ENCODE measurements around the gene CLTCL1.

The CLTCL1 gene

GRCh38 chr22:19149047-19149883 lies 142.3 kb downstream of the CLTCL1 start:
- Histone ChIP-seq H3K27me3 (peaks cover 86% of the 10 kb centered on the region), H3K4me3 (ENCODE audit: low read depth in 1 of 2, low read length in 1 of 2) (peak overlapping the region; percentile 2 to 12), H3K27ac (no peak overlapping the region), H3K9me3 (no peaks in the 10 kb centered on the region), H3K36me3 (no peaks in the 10 kb centered on the region), H3K4me1 (ENCODE audit: control insufficient read depth in 1 of 2, insufficient read depth in 1 of 2, low read depth in 1 of 2, low read length in 1 of 2) (peaks cover 12 to 18% of the 10 kb centered on the region in 2 experiments)
- TF ChIP-seq, protein P1, sequence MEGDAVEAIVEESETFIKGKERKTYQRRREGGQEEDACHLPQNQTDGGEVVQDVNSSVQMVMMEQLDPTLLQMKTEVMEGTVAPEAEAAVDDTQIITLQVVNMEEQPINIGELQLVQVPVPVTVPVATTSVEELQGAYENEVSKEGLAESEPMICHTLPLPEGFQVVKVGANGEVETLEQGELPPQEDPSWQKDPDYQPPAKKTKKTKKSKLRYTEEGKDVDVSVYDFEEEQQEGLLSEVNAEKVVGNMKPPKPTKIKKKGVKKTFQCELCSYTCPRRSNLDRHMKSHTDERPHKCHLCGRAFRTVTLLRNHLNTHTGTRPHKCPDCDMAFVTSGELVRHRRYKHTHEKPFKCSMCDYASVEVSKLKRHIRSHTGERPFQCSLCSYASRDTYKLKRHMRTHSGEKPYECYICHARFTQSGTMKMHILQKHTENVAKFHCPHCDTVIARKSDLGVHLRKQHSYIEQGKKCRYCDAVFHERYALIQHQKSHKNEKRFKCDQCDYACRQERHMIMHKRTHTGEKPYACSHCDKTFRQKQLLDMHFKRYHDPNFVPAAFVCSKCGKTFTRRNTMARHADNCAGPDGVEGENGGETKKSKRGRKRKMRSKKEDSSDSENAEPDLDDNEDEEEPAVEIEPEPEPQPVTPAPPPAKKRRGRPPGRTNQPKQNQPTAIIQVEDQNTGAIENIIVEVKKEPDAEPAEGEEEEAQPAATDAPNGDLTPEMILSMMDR (IDR thresholded peaks at IDR 0.05), result no peak

GRCh38 chr22:19148417-19149046 lies 143.0 kb downstream of the CLTCL1 start:
- Histone ChIP-seq H3K36me3 (no peaks in the 10 kb centered on the region), H3K27ac (no peak overlapping the region), H3K27me3 (peaks cover 79% of the 10 kb centered on the region), H3K9me3 (no peaks in the 10 kb centered on the region), H3K4me1 (ENCODE audit: control insufficient read depth in 1 of 2, insufficient read depth in 1 of 2, low read depth in 1 of 2, low read length in 1 of 2) (peaks cover 19 to 20% of the 10 kb centered on the region in 2 experiments), H3K4me3 (ENCODE audit: low read depth in 1 of 2, low read length in 1 of 2) (peak overlapping the region in 1 of 2 experiments; percentile 2)
- TF ChIP-seq, protein P1 (IDR thresholded peaks at IDR 0.05), result no peak

DNA sequence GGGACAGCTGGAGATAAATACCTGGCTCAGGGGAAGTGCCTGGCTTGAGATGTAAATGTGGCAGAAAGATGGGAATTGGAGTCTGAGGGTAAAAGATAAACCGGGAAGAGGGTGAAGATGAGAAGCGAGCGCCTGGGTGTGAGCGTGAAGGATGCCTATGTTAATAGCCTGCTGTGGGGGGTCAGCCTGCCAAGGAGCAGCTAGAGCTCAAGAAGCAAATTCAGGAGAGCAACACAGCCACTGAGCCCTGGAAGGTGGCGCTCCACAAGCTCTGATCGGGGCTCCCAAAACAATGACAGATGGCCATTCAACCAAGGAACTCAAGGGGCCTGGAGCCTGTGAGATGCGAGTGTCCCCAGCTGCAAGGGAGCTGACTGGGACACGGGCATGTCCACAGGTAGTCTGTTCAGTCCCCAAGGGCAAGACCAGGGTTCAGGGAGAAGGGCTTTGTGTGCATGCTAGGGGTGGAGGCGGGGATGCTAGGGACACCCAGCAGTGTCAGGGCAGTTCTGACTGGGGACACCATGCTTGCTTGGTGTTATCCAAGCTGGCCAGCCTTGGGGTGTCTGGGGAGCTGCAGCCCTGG lies 144.2 kb downstream of the CLTCL1 start:
- Histone ChIP-seq H3K9me3 (no peaks in the 10 kb centered on the region), H3K27ac (no peak overlapping the region), H3K4me1 (ENCODE audit: control insufficient read depth in 1 of 2, insufficient read depth in 1 of 2, low read depth in 1 of 2, low read length in 1 of 2) (peaks cover 19 to 24% of the 10 kb centered on the region in 2 experiments), H3K4me3 (ENCODE audit: low read depth in 1 of 2, low read length in 1 of 2) (no peak overlapping the region), H3K27me3 (peaks cover 66% of the 10 kb centered on the region), H3K36me3 (peaks cover 5% of the 10 kb centered on the region)
- TF ChIP-seq, protein P1 (IDR thresholded peaks at IDR 0.05), result no peak

DNA sequence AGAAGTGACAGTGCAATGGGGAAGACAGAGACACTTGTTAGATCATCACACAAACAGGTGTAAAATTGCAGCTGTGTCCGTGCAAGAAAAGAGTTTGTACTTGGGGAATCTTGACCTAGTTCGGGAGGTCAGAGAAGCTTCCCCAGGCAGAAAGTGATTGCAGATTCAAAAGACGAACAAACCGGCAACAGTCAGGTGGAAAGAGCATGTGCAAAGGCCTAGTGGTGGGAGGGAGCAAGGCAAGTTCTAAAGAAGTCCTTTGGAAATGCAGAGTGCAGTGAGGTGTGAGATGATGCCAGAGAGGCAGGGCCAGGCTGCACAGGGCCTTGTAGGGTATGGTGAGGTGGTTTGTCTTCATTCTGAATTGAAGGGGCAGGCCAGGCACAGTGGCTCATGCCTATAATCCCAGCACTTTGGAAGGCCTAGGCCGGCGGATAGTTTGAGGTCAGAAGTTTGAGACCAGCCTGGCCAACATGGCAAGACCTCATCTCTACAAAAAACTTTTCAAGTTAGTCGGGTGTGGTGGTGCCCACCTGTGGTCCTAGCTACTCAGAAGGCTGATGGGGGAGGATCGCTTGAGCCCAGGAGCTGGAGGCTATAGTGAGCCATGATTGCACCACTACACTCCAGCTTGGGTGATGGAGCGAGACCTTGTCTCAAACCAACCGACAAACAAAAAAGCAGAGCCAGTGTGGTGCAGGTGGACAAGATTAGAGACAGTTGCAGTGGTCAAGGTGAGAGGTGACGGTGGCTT lies 145.1 kb downstream of the CLTCL1 start:
- TF ChIP-seq, protein P1 (IDR thresholded peaks at IDR 0.05), result no peak
- Histone ChIP-seq H3K36me3 (peaks cover 14% of the 10 kb centered on the region), H3K27me3 (peaks cover 57% of the 10 kb centered on the region), H3K4me1 (ENCODE audit: control insufficient read depth in 1 of 2, insufficient read depth in 1 of 2, low read depth in 1 of 2, low read length in 1 of 2) (peaks cover 19 to 24% of the 10 kb centered on the region in 2 experiments), H3K27ac (no peak overlapping the region), H3K9me3 (no peaks in the 10 kb centered on the region), H3K4me3 (ENCODE audit: low read depth in 1 of 2, low read length in 1 of 2) (no peak overlapping the region)

- Histone ChIP-seq H3K27ac (peak overlapping the region; percentile 89), H3K27me3 (peaks cover 33% of the 10 kb centered on the region), H3K4me1 (ENCODE audit: control insufficient read depth in 1 of 2, insufficient read depth in 1 of 2, low read depth in 1 of 2, low read length in 1 of 2) (peaks cover 11 to 17% of the 10 kb centered on the region in 2 experiments), H3K9me3 (no peaks in the 10 kb centered on the region), H3K4me3 (ENCODE audit: low read depth in 1 of 2, low read length in 1 of 2) (peak overlapping the region; percentile 72 to 86), H3K36me3 (peaks cover 38% of the 10 kb centered on the region)
- TF ChIP-seq, protein P1 (IDR thresholded peaks at IDR 0.05), result no peak
Measured at GRCh38 chr22:19143967-19144400, 147.5 kb downstream of the CLTCL1 start.

Measured in neutrophil (primary cell).